HG03354 (cell line): ENCODE data around the gene DHFR2.
"Not testable (repeated sequence)": the region's sequence is repeated elsewhere in the genome, so short reads cannot be mapped to it uniquely, and the experiment has no call there.

Experiments used
- ATAC-seq: cut with Tn5 transposase; IDR thresholded peaks from one replicate; pipeline ENCODE4 v1.9.1; 2021; ENCODE audit warnings: mild to moderate bottlenecking; ENCODE audit not compliant: unreplicated experiment, poor library complexity, severe bottlenecking

The DHFR2 gene

GRCh38 chr3:94066506-94067500 is 4.1 kb upstream of the DHFR2 start:
- no peak for ATAC-seq

GRCh38 chr3:94065819-94066480 is 3.2 kb upstream of the DHFR2 start:
- no peak for ATAC-seq

DNA sequence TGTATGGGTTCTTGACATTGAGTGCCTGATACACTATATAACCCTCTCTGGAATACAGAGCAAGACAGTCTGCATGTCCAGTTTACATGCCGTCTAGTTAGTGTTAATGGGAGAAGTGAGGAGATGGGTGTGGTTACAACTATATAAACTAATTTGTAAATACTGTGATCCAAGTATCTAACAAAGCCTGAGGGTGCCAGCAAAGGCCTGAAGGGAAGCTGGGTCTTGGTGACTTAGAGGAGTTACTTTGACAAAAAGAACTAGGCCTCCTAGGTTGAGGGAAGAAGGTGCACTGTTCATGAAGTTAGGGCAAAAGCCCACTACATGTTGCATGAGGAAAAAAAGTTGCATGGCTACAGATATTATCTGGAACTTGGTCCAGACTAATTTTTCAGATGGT is 2.4 kb upstream of the DHFR2 start:
- ATAC-seq, result no peak

DNA sequence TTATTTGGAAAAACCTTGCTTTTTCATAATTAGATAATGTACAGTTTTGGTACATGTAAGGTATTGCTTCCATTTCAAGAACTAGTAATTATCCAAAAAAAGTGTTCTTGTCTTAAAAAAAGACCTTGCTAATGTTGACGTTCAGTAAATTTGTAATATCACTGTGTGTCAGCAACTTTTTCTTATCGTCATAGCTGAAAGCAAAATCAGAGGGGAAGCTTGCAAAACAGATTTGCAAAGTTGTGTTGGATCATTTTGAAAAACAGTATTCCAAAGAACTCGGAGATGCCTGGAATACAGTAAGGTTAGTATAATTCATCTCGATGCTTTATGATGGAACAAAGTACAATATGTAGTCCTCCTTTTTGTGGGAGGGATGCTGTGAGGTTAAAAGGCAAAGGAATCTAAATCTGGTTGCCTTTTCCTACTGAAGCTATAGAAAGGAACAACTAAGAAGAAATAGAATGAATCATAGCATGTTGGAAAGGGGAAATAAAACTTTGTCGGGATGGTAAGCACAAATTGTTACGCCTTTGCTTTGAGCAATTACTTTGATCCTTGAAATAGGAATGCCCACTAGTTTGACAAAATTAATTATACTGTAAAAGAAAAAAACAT is 1.6 kb upstream of the DHFR2 start:
- no peak for ATAC-seq

- ATAC-seq, result no peak
Observed at GRCh38 chr3:94063496-94064119, 892 bp upstream of the DHFR2 start.

DNA sequence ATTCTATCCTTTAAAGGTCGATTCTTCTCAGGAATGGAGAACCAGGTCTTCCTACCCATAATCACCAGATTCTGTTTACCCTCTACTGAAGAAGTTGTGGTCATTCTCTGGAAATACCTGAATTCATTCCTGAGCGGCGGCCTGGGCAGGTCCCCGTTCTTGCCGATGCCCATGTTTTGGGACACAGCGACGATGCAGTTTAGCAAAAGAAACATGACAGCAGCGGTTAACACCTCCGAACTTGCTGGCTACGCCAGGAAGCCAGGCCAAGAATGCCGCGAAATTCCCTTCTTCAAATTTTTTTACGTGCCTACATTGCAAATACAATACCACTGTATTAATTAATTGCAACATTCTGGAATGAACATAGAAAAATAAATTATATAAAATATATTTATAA is 1.4 kb downstream of the DHFR2 start:
- no peak for ATAC-seq

DNA sequence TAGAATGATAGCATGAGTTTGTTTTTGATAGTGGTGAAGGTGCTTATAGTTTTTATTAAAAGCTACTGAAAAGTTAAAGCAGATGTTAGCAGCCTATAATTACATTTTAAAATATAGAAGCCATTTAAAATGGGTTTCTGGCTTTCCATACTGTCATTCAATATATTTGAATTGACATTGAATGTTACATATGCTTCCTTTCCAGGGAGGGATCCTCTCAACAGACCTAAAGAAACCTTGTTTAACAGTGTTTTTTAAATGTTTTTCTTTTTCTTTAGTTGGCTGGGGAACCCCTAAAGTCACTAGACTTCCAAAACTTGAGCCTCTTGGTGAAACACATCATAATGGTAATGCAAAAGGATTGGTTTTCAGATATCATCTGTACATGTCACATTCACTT is 12.2 kb downstream of the DHFR2 start:
- ATAC-seq, result no peak

DNA sequence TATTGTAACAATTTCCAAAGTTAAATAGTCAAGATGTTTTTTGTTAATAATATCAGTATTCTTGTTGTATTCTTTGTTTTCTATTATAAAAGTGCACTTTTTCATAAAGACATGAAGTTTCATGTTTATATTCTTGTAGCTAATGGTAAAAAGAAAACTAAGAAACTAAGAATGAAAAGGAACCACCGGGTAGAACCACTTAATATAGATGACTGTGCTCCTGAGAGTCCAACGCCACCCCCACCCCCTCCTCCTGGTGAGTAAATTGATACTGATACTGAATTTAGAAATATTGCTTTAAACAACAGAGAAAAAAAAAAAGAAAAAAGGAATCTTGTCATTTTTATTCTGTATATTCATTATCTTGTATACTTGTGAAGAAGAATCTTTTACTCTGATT is 13.4 kb downstream of the DHFR2 start:
- no peak for ATAC-seq

DNA sequence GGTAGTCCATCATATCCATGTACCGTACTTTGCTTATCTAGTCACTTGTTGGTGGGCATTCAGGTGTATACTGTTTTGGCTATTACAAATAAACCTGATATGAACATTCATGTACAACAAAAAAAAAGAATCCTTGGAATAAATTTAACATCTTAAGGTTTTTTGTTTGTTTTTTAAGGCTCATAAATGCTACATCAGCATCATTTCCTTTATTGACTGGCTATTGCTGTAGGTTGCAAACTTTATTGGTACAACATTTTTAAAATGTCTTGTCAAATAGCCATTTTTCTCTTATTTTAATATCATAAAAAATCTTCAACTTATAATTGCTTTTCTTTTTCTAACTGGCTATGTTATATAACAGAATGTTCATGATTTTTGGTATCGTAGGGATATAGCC is 16.2 kb downstream of the DHFR2 start:
- ATAC-seq, result no peak

- not testable (repeated sequence) for ATAC-seq
Observed at GRCh38 chr3:94044100-94044936, 18.4 kb downstream of the DHFR2 start.

GRCh38 chr3:94043285-94043684 is 19.4 kb downstream of the DHFR2 start:
- no peak for ATAC-seq

- no peak for ATAC-seq
Observed at GRCh38 chr3:94036909-94037507, 25.7 kb downstream of the DHFR2 start.

GRCh38 chr3:94028093-94028837 is 34.5 kb downstream of the DHFR2 start, which contains the start of gene STX19:
Gene STX19 (minus strand): TSS chr3:94028597. CDS start chr3:94015269, 13,328 bp downstream.
- ATAC-seq, result no peak

- no peak for ATAC-seq
Observed at GRCh38 chr3:94026623-94027022, 36.1 kb downstream of the DHFR2 start.

- ATAC-seq, result no peak
Observed at GRCh38 chr3:94024385-94024784, 38.3 kb downstream of the DHFR2 start.

DNA sequence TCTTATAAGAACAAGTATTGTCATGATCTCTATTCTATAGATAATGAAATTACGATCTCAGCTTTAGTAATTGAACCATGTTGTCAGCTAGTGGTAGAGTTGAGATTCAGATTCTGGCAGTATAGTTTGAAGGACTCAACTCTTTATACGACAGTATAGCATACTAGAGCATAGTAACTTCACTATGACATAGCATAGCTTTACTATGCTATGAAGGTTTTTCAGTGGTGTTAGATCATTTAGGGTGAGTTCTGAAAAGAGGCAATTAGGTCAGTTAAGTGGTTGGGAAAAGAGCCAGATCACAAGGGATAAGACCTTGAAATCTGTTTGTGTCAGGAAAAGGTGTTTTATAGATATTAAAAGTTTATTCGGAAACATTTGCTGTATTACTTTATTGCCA is 42.4 kb downstream of the DHFR2 start:
- ATAC-seq, result no peak

DNA sequence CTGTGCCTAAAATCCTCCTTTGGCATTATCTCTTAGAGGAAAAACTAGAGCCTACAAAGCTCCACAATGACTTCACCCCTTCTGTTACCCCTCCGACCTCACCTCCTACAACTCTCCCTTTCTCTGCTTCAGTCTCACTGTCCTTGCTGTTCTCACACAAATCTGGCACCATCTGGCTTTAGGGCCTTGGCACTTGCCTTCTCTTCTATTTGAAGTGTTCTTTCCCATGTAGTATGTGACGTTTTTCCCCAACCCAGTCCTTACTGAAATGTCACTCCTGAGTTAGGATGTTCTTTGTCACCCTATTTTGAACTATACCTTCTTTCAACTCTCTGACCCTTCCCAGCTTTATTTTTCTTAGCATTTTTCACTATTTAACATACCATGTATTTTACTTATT is 43.1 kb downstream of the DHFR2 start:
- ATAC-seq, result no peak

DNA sequence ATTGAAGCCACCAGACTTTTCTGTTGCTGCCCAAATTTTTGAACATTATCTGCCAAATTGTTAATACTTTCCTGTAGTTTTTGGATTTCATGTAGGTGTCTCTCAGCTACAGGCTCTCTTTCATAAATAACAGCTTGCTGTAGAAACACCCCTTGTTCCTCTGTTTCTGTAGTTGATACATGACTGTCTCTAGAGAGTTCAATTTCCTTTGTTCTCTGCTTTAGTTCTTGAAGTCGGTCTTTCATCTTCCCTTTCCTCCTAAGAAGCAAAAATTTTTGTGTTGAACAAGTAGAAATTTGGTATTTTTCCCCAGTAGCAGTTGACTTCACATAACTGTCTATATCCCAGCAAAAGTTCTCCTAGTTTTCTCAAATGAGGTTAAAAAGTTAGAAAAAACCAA is 47.7 kb downstream of the DHFR2 start:
- ATAC-seq, result no peak
